HG03097 (cell line): Measurements from ENCODE around the gene IMMP2L.

Source experiments
- ATAC-seq: cut with Tn5 transposase; IDR thresholded peaks from one replicate; pipeline ENCODE4 v1.9.1; 2021; ENCODE audit not compliant: unreplicated experiment, low FRiP score

IMMP2L gene

DNA sequence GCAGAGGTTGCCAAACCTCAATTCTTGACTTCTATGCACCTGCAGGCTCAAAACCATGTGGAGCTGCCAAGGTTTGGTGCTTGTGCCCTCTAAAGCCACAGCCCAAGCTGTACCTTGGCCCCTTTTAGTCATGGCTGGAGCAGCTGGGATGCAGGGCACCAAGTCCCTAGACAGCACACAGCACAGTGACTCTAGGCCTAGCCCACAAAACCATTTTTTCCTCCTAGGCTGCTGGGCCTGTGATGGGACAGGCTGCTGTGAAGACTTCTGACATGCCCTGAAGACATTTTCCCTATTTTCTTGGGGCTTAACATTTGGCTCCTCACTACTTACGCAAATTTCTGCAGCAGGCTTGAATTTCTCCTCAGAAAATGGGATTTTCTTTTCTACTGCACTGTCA is 499.1 kb downstream of the IMMP2L start:
- ATAC-seq: no peak

DNA sequence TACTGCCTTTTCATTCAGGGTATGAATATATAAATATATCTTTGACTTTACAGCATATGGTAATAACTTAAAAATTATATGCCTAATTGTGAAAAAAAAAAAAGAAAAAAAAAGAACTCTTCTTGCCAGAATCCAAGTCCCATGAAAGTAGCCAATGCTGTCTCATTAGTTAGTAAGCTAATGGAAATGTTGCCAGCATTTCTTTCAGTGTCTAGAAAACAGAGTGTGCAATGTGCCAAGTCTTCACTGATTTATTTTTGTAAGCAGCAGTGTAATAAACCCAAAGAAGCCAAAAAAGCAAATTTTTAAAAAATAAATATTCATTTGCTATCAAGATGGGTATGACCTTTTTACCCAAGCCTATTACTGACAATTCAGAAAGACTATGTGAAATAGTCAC is 502.5 kb downstream of the IMMP2L start:
- ATAC-seq: no peak

DNA sequence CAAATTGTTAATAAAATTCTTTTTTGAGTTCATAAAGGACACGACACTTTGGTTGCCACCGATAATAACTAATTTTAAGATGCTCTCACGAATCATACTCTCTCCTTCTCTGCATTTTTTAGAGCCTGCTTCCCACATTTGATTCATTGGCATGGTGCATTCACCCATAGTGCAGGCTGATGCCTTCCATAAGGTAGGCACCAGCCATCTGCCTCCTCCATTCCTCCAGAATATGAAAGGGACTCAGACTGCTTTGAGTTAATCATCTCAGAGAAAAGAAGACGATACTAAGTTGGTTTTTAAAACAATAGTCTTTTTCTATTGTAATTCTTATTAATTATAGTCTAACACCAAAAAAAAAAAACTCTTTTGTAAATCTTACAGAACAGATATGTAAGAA is 505.2 kb downstream of the IMMP2L start:
- ATAC-seq: no peak

DNA sequence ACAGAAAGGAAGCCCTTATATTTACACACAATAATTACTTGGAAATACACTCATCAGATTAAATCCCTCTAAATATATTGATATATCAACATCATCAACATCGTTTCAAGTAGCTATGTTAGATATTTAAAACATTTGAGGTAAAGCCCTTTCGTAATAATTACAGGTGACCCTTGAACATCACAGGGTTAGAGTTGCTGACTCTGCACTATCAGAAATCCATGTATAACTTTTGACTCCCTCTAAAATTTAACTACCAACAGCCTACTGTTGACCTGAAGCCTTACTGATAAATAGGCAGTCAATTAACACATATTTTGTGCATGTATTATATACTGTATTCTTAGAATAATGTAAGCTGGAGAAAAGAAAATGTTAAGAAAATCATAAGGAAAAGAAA is 505.9 kb downstream of the IMMP2L start:
- ATAC-seq: no peak

DNA sequence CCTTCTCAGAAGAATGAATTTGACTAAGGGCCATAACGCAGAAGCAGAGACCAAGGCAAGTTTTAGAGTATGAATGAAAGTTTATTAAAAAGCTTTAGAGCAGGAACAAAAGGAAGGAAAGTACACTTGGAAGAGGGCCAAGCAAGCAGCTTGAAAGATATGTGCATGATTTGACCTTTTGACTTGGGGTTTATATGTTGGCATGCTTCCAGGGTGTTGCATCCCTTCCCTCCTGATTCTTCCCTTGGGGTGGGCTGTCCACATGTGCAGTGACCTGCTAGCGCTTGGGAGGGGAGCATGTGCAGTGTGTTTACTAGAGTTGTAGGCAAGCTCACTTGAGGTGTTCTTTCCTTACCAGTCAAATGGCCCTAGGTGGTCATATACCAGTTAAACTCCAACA is 509.3 kb downstream of the IMMP2L start:
- ATAC-seq: no peak

DNA sequence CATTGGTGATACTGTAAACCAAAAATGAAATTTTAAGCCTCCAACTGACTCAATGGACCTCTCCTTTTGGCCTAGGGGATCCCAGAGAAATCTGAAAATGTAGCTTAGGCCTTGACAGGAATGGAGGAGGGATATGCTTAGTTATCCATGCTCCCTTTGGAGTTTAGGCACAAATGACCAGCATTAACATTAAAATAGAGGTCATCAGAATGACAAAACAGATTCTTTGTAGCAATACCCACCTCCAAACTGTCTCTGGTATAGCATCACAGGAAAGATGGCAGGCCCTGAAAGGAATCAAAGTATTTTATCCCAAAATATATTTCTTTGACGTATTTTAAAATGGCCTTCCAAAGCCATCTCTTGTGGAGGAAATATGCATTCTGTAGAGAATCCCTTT is 510.5 kb downstream of the IMMP2L start:
- no peak for ATAC-seq

DNA sequence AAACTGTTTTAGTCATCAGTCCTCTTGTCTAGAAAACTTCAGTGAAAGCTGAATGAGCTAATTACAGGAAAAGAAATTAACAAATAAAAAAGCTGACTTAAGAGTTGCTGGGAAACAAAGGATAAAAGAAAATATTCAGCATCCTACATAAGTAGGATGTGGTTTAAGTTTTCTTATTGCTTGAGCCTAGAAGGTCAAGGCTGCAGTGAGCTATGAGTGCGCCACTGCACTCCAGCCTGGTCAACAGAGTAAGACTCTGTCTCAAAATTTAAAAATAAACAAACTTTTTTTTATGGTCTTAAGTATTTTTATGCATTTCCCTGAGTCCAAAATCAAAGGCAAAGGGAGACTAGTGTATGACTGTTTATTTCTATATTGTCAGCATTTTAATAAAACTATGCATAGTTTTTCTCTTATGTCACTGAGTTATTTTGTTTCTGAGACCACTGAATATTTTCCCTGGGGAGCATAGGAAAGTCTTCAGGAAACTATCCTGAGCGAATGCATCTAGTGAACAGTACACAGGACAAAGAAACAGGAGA is 511.3 kb downstream of the IMMP2L start:
- ATAC-seq: no peak

DNA sequence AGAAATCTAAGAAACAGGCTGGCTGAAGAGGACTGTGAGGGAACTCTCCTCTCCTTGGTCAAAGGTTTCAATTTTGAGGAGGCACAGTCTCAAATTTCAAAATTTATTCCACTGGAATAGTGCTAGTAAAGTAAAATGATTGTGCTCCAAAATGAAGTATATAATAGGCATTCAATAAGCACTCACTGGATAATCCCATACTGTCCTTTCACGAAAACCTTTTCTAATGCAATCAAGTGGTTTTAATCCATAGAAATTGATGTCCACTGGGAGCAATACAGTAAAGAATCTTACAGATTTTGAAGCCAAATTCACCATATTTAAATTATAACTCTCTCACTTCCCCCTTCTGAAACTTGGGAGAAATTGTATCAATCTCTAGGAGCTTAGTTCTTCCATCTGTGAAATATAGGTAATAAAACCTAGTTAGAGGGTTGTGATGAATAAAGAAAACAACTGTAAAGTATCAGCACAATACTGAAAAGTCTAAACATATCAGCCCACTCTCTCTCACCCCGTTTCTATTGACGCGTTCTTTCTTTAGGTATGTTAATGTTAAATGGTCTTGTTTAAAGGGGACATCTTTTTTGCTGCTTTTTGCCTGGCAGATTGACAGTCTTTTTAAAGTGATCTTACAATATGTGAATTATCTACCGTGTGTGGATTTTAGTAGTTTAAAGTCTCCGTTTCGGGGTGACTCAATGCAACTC is 512.2 kb downstream of the IMMP2L start:
- no peak for ATAC-seq

DNA sequence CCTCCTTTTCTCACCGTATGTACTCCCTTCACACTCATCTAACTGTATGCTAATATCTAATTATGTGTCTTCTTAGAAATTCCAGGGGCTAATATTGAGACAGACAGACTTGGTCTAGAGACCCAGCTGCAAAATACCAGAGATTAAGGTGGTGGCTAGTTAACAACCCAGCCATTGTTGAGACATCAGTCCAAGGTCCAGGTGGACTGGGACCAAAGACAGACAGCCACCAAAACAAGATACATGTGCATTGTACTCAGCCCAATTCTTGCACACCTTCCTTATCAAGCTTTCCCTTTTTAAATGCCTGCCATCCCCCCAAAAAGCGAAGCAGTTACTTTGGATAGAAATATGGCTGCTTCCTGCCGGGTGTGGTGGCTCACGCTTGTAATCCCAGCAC is 514.7 kb downstream of the IMMP2L start:
- no peak for ATAC-seq

DNA sequence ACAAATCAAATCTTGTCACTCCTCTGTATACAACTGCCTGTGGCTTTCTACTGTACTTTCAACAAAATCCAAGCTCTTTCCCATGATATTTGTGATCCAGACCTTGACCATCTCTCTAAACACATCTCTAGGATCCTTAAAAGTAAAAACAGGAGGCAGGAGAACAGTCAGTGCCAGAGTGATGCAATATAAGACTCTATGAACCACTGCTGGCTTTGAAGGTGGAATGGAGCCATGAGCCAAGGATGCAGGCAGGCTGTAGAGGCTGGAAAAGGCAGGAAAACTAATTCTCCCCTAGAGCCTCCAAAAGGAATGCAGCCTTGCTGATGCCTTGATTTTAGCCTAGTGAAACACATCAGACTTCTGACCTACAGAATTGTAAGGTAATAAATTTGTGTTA is 516.8 kb downstream of the IMMP2L start:
- ATAC-seq: no peak

DNA sequence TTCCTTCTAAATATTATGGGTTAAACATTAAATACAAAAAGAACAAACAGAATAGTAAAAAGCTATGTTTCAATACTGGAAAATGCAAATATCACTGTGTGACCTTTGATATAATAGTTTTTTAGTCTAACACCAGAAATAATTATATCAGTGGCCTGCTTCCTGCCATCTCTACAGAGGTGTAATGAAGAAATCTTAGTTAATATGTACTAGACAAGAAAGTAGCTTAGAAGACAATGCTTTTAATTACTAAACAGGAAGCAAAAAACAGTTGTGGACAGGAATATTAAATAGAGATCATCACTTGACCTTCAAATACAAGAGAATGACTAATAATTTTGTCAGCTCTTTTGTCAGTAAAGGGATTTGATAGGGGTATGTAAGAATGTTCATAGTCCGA is 518.7 kb downstream of the IMMP2L start:
- ATAC-seq: peak; percentile 98

DNA sequence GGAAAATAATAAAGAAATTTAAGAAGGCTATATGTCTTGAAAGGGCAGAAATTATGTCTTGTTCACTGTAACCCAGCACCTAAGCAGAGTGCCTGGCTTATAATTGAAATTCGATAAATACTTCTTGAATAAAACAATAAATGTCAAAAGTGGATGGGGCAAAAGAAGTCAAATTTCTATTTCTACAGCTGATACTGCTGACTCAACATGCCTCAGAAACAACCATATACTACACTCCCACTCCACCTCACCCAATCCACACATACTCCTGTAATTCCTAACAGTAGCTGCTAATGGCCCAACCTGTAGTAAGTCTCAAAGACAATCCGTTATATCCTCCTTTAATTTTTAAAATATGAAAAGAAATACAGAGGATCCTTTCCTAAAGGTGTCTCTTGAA is 519.5 kb downstream of the IMMP2L start:
- no peak for ATAC-seq

DNA sequence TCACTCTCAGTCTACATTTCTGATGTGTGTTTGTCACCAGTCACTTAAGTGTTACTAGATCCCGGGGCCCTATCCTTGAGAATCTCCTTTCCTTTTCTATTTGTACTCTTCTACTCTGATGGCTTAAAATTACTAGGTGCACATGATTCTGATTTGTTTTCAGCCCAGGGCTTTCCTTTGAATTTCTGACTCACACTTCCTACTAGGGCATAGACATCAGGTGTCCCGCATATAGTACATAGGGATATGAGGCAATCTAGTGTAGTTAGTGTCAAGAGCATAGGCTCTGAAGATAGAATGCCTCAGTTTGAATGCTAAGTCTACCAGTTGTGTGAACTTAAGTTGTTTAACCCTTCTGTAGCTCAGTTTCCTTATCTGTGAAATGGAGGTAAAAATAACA is 520.7 kb downstream of the IMMP2L start:
- no peak for ATAC-seq

DNA sequence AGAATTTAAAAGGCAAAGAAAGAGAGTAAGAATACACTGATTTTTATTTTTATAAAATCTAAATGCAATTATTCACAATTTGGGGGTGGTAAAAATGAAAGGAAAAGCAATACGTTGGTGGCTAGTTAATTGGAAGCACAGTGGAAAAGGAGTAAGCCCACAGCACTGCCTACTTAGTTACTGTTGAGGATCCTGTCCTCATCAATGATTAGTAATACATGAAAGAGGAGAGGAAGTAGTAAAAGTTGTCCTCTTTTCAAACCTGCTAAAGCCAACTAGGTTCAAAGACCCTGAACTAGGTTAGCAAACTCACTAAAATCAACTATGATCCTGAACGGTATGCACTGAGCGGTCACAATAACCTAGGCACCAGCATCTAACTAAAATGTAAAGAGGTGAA is 524.1 kb downstream of the IMMP2L start:
- ATAC-seq: no peak

DNA sequence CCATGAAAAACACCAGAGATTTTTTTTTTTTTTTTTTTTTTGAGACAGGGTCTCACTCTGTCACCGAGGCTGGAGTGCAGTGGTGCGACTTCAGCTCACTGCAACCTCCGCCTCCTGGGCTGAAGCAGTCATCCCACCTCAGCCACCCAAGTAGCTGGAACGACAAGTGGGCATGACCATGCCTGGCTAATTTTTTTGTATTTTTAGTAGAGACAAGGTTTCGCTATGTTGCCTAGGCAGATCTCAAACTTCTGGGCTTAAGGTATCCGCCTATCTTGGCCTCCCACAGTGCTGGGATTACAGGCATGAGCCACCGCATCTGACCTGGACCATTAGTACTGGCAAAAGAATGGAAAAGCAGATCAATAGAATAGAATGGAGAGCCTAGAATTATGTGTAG is 530.4 kb downstream of the IMMP2L start:
- ATAC-seq: no peak

DNA sequence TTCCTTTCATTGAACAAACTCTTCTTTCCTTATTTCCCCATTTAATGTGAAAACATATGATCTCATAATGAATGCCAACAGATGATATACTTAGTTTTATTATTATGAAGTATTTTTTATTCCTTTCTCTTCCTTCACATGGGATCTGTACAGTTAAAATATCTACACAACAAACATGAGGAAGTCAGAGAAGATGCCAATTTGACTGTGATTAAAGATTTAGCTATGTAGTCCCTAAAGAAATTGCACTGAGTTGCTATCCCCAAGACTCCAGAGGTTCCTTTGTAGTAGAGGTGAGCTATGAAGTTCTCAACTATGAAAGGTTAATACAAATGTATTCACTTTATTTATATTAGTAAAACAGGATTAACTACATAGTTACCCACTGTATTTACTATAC is 532.0 kb downstream of the IMMP2L start:
- ATAC-seq: no peak

DNA sequence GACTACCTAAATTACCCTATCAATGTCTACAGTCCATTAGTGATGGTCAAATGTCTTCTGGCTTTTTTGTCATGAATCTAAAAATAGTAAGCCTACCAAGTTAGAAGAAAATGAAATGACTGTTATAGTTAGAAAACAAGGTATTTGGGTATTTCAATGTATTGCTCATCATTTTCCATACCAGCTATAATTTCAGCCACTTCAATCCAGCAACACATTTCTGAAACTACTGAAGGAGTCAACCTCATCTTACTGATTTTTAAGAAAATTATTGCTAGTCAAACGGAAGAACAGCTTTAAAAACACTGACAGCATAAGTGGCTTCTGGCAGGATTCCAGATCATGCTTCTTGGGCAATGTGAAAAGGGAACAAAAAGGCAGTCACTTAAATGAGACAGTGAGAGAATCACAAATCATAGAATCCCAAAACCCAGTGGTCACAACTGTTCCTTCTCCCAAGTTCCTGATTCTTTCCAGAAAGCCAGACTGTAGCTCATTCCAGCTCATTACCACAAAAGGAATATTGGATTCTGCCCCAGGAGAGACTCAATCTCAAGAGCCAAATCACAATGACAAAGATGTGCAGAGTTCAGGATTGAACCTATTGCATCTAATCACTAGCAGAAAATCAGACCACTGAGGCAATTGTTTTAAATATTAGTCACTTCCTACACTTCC is 532.6 kb downstream of the IMMP2L start:
- ATAC-seq: no peak

DNA sequence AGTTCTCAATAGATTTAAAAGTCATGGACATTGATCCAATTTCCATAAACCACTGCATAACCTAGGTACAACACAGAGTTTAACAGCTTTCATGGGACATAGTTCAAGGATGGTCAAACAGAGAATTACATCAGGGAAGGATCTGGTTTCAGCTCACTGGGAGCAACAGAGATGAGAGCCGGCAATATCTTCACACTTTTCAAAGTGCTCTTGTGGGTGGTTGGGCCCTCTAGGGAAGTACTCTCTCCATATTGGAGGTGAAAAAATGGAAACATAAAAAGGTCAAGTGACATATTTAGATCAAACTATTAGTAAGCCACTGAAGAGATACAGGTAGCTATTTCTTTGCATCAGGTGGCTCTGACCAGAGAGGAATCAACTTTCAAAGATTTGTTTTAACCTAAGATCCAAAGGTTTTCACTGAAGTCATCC is 533.1 kb downstream of the IMMP2L start:
- no peak for ATAC-seq

DNA sequence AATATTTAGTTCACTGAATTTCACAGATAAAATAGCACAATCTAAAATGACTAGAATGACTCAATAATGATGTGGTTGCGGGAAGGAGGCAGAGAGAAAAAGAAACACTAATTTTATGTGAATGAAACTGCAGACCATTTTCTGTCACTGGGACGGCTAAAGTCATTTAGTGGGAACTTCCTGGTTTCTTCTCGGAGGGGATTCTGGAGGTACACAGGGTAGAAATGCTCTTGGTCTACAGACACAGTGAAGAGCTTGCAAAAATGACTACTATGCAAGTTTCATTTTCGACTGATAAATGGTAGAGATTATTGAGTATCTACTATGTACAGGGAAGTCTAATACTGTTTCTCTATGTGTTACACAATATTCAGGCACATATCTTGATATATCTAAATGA is 534.9 kb downstream of the IMMP2L start:
- ATAC-seq: no peak

DNA sequence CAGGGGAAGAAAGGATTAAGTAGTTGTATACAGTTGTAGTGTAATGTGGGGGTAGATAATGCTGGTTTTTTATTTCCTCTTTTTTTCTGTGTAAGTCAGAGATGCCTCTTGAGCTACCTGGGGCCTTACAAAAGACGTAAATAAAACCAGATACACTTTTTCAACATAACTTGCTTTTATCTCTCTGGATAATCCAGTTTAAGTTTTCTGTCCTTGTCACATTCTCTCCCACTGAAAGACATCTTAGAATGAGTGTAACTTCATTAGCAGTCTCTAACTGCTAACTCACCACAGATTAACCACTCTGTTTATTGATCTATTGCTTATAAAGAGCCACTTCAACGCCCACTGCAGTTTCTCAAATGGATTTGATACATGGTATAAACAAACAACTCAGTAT is 535.5 kb downstream of the IMMP2L start:
- no peak for ATAC-seq

DNA sequence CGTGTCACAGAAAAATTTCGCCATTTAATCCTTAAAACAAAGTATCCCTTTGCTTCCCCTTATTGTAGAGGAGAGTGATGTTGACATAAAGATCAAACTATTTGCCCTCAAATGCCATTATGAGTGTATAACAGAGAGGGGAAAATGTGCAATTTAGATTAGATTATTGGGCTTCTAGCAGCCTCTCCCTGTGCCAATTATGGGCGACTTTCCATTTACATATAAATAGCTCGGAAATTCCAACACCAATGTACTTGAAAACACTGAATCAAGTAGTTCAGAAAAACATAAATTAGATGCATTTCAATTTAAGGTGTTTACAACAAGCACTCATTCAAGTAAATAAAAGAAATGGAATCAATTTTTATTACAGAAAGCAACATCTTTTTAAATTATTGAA is 535.9 kb downstream of the IMMP2L start:
- no peak for ATAC-seq

DNA sequence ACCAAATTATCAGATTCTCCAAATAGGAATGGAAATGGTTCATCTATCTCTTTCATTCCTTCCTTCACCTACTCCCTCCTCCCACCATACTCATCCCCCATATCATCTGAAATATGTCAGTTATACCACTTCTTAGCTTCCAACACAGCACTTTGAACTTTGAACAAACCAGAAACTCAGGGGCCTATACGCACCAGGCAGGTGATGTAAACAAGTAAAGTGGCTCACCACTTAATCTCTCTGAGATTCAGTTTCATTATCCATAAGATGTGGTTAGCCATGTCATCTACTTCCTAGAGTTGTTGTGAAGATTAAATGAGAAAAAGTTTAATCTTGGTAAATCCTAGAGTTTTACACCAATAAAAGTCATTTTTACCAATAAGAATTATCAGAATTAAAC is 537.3 kb downstream of the IMMP2L start:
- ATAC-seq: peak; percentile 63
